Mesendoderm (in vitro differentiated cells): ENCODE measurements around the gene SPC24.

Experiments
- DNase-seq: peaks from one replicate; pipeline ENCODE4 v3.0.0; 2013
- H2AK5ac ChIP-seq: 2 replicates; pipeline ENCODE4 v1.6.1; 2013; ENCODE audit warnings: low read length, inconsistent platforms
- H2BK120ac ChIP-seq: 2 replicates; pipeline ENCODE4 v1.6.1; 2013; ENCODE audit warnings: low read depth, mild to moderate bottlenecking, low read length, moderate library complexity, mixed read lengths
- H2BK15ac ChIP-seq: replicated peaks from 2 replicates; pipeline ENCODE4 v1.6.1; 2013; ENCODE audit warnings: low read depth, mild to moderate bottlenecking, moderate library complexity
- H2BK5ac ChIP-seq: 2 replicates; pipeline ENCODE4 v1.6.1; 2013; ENCODE audit warnings: low read length, inconsistent platforms
- H3K18ac ChIP-seq: 2 replicates; pipeline ENCODE4 v1.6.1; 2013; ENCODE audit warnings: mild to moderate bottlenecking, low read length, mixed read lengths
- H3K23ac ChIP-seq: one replicate; pipeline ENCODE4 v1.6.1; 2013; ENCODE audit warnings: low read length
- H3K27ac ChIP-seq: 2 replicates; pipeline ENCODE4 v1.5.1; 2013; ENCODE audit warnings: low read depth, mild to moderate bottlenecking, inconsistent platforms, low read length, moderate library complexity
- H3K27me3 ChIP-seq: 2 replicates; pipeline ENCODE4 v1.6.1; 2013; ENCODE audit warnings: low read length, control low read depth, mild to moderate bottlenecking, inconsistent platforms; ENCODE audit not compliant: insufficient read depth, poor library complexity
- H3K36me3 ChIP-seq: 2 replicates; pipeline ENCODE4 v1.6.1; 2013; ENCODE audit warnings: low read length, inconsistent platforms; ENCODE audit not compliant: control insufficient read depth, insufficient read depth
- H3K4ac ChIP-seq: one replicate; pipeline ENCODE4 v1.6.1; 2013; ENCODE audit warnings: low read depth, mild to moderate bottlenecking, low read length, moderate library complexity
- H3K4me1 ChIP-seq: 2 replicates; pipeline ENCODE4 v1.6.1; 2013; ENCODE audit warnings: low read depth, low read length, inconsistent platforms; ENCODE audit not compliant: control insufficient read depth
- H3K4me2 ChIP-seq: 2 replicates; pipeline ENCODE4 v1.6.1; 2013; ENCODE audit warnings: low read length
- H3K4me3 ChIP-seq: 2 replicates; pipeline ENCODE4 v1.5.1; 2013; ENCODE audit warnings: mild to moderate bottlenecking, low read length
- H3K56ac ChIP-seq: one replicate; pipeline ENCODE4 v1.6.1; 2013; ENCODE audit warnings: low read length
- H3K79me1 ChIP-seq: 2 replicates; pipeline ENCODE4 v1.6.1; 2013; ENCODE audit warnings: low read length, inconsistent platforms
- H3K79me2 ChIP-seq: 2 replicates; pipeline ENCODE4 v1.6.1; 2013; ENCODE audit warnings: mild to moderate bottlenecking, low read length; ENCODE audit not compliant: control insufficient read depth, insufficient read depth
- H3K9ac ChIP-seq: 2 replicates; pipeline ENCODE4 v1.6.1; 2013; ENCODE audit warnings: low read length, inconsistent platforms
- H4K5ac ChIP-seq: one replicate; pipeline ENCODE4 v1.6.1; 2013; ENCODE audit warnings: low read length
- H4K8ac ChIP-seq: one replicate; pipeline ENCODE4 v1.6.1; 2013; ENCODE audit warnings: low read depth, mild to moderate bottlenecking, control low read depth, low read length, moderate library complexity
- WGBS: extraction: QIAGEN DNeasy Blood & Tissue Kit; methylation state at CpG from one replicate; pipeline ENCODE4 v1.1.7; 2013; ENCODE audit warnings: low lambda C conversion rate, missing lambda C conversion rate; ENCODE audit not compliant: insufficient coverage; ENCODE audit errors: extremely low coverage; 5-methylcytosine and 5-hydroxymethylcytosine counted together

SPC24 gene

DNA sequence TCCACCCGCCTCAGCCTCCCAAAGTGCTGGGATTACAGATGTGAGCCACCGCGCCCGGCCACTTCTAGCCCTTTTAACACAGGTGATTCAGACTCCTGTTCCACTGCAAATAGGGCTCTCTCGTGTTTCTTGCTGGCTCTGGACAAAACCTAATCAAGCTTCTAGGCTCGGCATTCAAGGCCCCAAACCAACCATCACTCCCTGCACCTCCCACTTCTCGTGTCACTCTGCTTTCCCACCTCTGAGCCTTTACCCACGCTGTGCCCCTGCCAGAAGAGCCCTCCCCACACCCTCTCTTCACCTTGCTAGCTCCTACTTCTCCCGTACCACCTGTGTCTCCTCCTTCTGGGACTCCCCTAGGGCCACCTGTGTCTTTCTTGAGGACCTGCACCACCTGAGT lies 22.0 kb upstream of the SPC24 start:
- no CpG with 5 or more reads among the region's 9 CpGs for WGBS
- peaks cover 7% of the 10 kb centered on the region for H3K36me3 ChIP-seq
- no peak overlapping the region for H3K9ac ChIP-seq
- no peak overlapping the region for H4K5ac ChIP-seq
- no peaks in the 10 kb centered on the region for H3K79me1 ChIP-seq
- H3K4me3 ChIP-seq: no peak overlapping the region
- H3K4me2 ChIP-seq: no peak overlapping the region
- no peak overlapping the region for H3K18ac ChIP-seq
- H3K79me2 ChIP-seq: no peaks in the 10 kb centered on the region
- H3K56ac ChIP-seq: no peak overlapping the region
- H3K27me3 ChIP-seq: no peaks in the 10 kb centered on the region
- H2BK120ac ChIP-seq: no peak overlapping the region
- no peak overlapping the region for H3K23ac ChIP-seq
- no peak overlapping the region for H2BK5ac ChIP-seq
- no peak overlapping the region for H3K27ac ChIP-seq
- no peak overlapping the region for H4K8ac ChIP-seq
- no peak for DNase-seq
- no peak overlapping the region for H3K4ac ChIP-seq
- H2BK15ac ChIP-seq: no peak overlapping the region
- H2AK5ac ChIP-seq: no peak overlapping the region
- H3K4me1 ChIP-seq: no peaks in the 10 kb centered on the region

DNA sequence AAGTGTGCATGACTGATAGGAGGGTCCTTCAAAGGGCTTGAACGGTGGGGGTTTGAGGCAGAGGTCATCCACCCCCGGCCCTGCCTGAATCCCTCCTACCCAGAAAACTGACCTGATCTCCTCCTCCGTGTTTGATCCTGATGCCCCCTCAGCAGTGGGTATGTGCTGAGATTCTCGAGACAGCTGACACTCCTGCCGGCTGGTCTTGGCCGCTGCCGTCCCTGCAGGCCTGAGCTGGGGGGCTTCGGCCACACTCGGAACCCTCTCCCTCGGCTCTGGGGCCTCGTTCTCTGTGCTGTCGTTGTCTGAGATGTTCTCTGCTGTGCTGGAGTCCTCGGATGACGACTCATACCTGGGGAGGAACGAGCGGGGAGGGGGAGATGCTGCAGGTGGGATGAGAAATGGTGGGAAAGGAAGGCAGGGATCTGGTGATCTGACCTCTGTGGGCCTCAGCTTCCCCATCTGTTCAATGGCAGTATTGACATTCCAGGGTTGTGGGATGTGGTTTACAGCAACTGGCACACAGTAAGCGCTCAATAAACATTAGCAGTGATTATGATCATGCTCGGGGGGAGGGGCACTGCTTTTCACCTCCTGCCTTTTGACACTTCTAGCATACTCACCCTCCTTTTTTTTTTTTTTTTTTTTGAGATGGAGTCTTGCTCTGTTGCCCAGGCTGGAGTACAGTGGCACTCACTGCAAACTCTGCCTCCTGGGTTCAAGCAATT lies 21.0 kb upstream of the SPC24 start:
- no peaks in the 10 kb centered on the region for H3K27me3 ChIP-seq
- H2BK5ac ChIP-seq: no peak overlapping the region
- H3K9ac ChIP-seq: no peak overlapping the region
- H3K79me1 ChIP-seq: no peaks in the 10 kb centered on the region
- H3K4me3 ChIP-seq: no peak overlapping the region
- H2BK120ac ChIP-seq: no peak overlapping the region
- H2BK15ac ChIP-seq: no peak overlapping the region
- peaks cover 10% of the 10 kb centered on the region for H3K36me3 ChIP-seq
- no peak for DNase-seq
- WGBS: no CpG with 5 or more reads among the region's 18 CpGs
- H3K18ac ChIP-seq: no peak overlapping the region
- H3K56ac ChIP-seq: no peak overlapping the region
- H4K5ac ChIP-seq: no peak overlapping the region
- no peak overlapping the region for H2AK5ac ChIP-seq
- H3K4ac ChIP-seq: no peak overlapping the region
- no peak overlapping the region for H3K23ac ChIP-seq
- no peak overlapping the region for H3K27ac ChIP-seq
- H4K8ac ChIP-seq: no peak overlapping the region
- H3K4me2 ChIP-seq: no peak overlapping the region
- H3K4me1 ChIP-seq: no peaks in the 10 kb centered on the region
- H3K79me2 ChIP-seq: no peaks in the 10 kb centered on the region

DNA sequence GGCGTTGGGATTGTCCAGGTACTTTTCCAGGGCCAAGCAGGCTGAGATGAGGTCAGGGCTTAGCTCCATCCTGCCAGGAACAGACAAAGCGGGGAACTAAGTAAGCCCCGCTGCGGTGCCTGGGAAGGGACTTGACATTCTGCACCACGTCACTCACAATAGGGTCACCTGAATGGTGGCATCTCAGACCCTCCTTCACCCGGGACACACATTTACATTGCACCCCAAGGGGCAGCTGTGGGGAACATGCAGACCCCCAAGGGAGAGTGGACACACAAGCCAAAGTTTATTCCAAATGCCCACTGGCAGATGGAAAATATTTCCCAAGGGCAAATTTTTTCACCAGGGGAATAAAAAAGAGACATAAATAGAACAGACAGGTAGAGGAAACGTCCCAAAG lies 20.3 kb upstream of the SPC24 start:
- H3K36me3 ChIP-seq: peaks cover 10% of the 10 kb centered on the region
- H2BK15ac ChIP-seq: no peak overlapping the region
- no peaks in the 10 kb centered on the region for H3K79me1 ChIP-seq
- H3K27ac ChIP-seq: no peak overlapping the region
- H3K4me2 ChIP-seq: no peak overlapping the region
- no peak overlapping the region for H3K4ac ChIP-seq
- no peak overlapping the region for H2BK5ac ChIP-seq
- no peak overlapping the region for H3K18ac ChIP-seq
- no CpG with 5 or more reads among the region's 7 CpGs for WGBS
- no peaks in the 10 kb centered on the region for H3K79me2 ChIP-seq
- H2BK120ac ChIP-seq: no peak overlapping the region
- no peak overlapping the region for H2AK5ac ChIP-seq
- H3K9ac ChIP-seq: no peak overlapping the region
- no peak for DNase-seq
- no peaks in the 10 kb centered on the region for H3K27me3 ChIP-seq
- no peak overlapping the region for H4K5ac ChIP-seq
- H3K4me1 ChIP-seq: no peaks in the 10 kb centered on the region
- H3K23ac ChIP-seq: no peak overlapping the region
- H3K56ac ChIP-seq: no peak overlapping the region
- H4K8ac ChIP-seq: no peak overlapping the region
- H3K4me3 ChIP-seq: no peak overlapping the region

DNA sequence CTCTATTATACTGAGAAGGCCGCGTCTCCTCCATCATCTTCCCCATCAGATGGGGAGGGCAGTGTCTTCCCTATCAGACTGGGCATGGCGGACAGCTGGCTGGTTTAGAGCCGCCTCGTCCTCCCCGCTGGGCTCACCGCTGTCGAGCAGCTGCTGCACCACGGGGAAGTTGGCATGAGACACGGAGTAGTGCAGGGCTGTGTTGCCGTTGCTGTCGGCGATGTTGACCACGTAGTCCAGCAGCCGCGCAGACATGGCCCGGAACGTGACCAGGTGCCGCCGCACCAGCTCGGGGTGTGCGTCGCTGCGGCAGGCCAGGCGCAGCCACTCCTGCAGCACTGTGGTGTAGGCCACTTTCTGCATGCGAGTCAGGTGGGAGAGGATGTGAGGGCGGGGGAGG lies 18.8 kb upstream of the SPC24 start:
- Histone ChIP-seq H3K4me1 (no peaks in the 10 kb centered on the region), H3K79me2 (no peaks in the 10 kb centered on the region), H2BK5ac (no peak overlapping the region), H3K36me3 (peaks cover 8% of the 10 kb centered on the region), H3K4me3 (no peak overlapping the region), H3K18ac (no peak overlapping the region), H2BK120ac (no peak overlapping the region), H3K56ac (no peak overlapping the region), H3K79me1 (no peaks in the 10 kb centered on the region), H3K4ac (no peak overlapping the region), H3K9ac (no peak overlapping the region), H3K4me2 (no peak overlapping the region), H3K27ac (no peak overlapping the region), H2AK5ac (no peak overlapping the region), H3K23ac (no peak overlapping the region), H4K8ac (no peak overlapping the region), H3K27me3 (no peaks in the 10 kb centered on the region), H2BK15ac (no peak overlapping the region), H4K5ac (no peak overlapping the region)
- no CpG with 5 or more reads among the region's 27 CpGs for WGBS
- DNase-seq: no peak

DNA sequence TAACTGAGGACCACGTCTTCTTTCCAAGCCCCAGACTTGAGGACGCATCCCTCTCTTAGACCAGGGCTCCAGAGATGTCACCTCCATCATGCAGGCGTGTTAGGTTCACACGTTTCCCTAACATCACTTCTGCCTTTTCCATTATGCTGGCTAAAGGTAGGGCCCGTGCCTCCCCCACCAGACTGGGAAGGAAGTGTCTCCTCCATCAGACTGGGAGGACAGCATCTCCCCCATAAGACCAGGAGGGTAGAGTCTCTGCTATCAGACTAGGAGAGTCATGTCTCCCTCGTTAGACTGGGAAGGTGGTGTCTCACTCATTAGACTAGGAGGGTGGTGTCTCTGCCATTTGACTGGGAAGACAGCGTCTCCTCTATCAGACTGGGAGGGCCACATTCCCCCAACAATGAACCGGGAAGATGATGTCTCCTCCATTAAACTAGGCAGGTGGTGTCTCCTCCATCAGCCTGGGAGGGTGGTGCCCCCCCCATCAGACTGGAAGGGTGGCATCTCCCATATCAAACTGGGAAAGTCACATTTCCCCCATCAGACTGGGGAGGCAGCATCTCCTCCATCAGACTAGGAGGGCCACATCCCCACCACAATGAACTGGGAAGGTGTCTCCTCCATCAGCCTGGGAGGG lies 18.1 kb upstream of the SPC24 start:
- H3K36me3 ChIP-seq: peaks cover 8% of the 10 kb centered on the region
- no peak overlapping the region for H2BK5ac ChIP-seq
- H4K5ac ChIP-seq: no peak overlapping the region
- H2BK15ac ChIP-seq: no peak overlapping the region
- no peak overlapping the region for H3K4ac ChIP-seq
- no peak overlapping the region for H2AK5ac ChIP-seq
- H3K79me1 ChIP-seq: no peaks in the 10 kb centered on the region
- H3K27me3 ChIP-seq: no peaks in the 10 kb centered on the region
- no peak overlapping the region for H3K4me2 ChIP-seq
- H4K8ac ChIP-seq: no peak overlapping the region
- no peak overlapping the region for H3K23ac ChIP-seq
- no peak overlapping the region for H3K4me3 ChIP-seq
- no peak overlapping the region for H3K56ac ChIP-seq
- no peak overlapping the region for H3K9ac ChIP-seq
- no peak for DNase-seq
- no peak overlapping the region for H3K27ac ChIP-seq
- H3K4me1 ChIP-seq: no peaks in the 10 kb centered on the region
- no CpG with 5 or more reads among the region's 8 CpGs for WGBS
- no peaks in the 10 kb centered on the region for H3K79me2 ChIP-seq
- H2BK120ac ChIP-seq: no peak overlapping the region
- no peak overlapping the region for H3K18ac ChIP-seq

DNA sequence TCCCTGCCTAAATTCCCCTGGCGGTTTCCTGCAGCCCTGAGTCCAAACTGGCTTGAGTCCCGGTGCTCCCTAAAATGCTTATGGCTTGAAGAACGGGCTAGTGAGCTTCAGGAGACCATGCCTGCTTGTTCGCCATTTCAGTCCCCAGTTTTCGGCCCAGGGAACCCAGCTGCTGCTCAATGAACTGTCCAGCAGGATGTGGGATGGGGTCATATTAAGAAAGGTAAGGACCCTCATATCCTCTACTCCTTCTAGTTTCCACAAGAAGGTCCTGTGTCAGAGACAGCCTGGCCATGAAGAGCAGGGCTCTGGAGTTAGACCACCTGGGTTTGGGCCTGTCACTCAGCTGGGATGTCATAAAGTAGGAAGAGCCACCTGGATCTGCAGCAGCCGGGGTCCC lies 17.0 kb upstream of the SPC24 start:
- Histone ChIP-seq H3K27me3 (no peaks in the 10 kb centered on the region), H3K18ac (no peak overlapping the region), H4K8ac (no peak overlapping the region), H3K4ac (no peak overlapping the region), H2BK120ac (no peak overlapping the region), H3K79me1 (no peaks in the 10 kb centered on the region), H3K27ac (no peak overlapping the region), H3K79me2 (no peaks in the 10 kb centered on the region), H3K56ac (no peak overlapping the region), H2BK15ac (no peak overlapping the region), H3K4me3 (no peak overlapping the region), H3K9ac (no peak overlapping the region), H2BK5ac (no peak overlapping the region), H3K23ac (no peak overlapping the region), H2AK5ac (no peak overlapping the region), H3K36me3 (peaks cover 8% of the 10 kb centered on the region), H4K5ac (no peak overlapping the region), H3K4me1 (no peaks in the 10 kb centered on the region), H3K4me2 (no peak overlapping the region)
- WGBS: no CpG with 5 or more reads among the region's 6 CpGs
- no peak for DNase-seq
